T-helper 2 cell treated with Interferon-gamma antibody and Interleukin-4, amounts not matched to agents 5 μg/mL and 100 μg/mL, for 36 hours (primary cell): ENCODE results near the gene SLC2A4RG.
"Not testable (repeated sequence)": the region's sequence is repeated elsewhere in the genome, so short reads cannot be mapped to it uniquely, and the experiment has no call there.

Experiments
- DNase-seq: peaks from one replicate; pipeline ENCODE4 v3.0.0; 2021; ENCODE audit warnings: low spot score
- H3K27ac Mint-ChIP-seq: one replicate; pipeline ENCODE4 v1.8.0; 2021; ENCODE audit warnings: mild to moderate bottlenecking, mixed read lengths
- H3K27me3 Mint-ChIP-seq: one replicate; pipeline ENCODE4 v1.8.0; 2021; ENCODE audit warnings: low read depth, mixed read lengths
- H3K36me3 Mint-ChIP-seq: one replicate; pipeline ENCODE4 v1.8.0; 2021; ENCODE audit warnings: low read depth, mixed read lengths
- H3K4me1 Mint-ChIP-seq: one replicate; pipeline ENCODE4 v1.8.0; 2021; ENCODE audit warnings: low read depth, mixed read lengths
- H3K4me3 Mint-ChIP-seq: one replicate; pipeline ENCODE4 v1.8.0; 2022; ENCODE audit warnings: mild to moderate bottlenecking, moderate library complexity, mixed read lengths
- H3K9me3 Mint-ChIP-seq: one replicate; pipeline ENCODE4 v1.8.0; 2021; ENCODE audit warnings: mixed read lengths

SLC2A4RG gene

GRCh38 chr20:63774306-63774705 is 34.7 kb downstream of the SLC2A4RG start:
- no peak for DNase-seq
- Mint-ChIP-seq H3K36me3 (no peaks in the 10 kb centered on the region), H3K27me3 (no peaks in the 10 kb centered on the region), H3K9me3 (no peaks in the 10 kb centered on the region), H3K4me3 (no peak overlapping the region), H3K4me1 (no peaks in the 10 kb centered on the region), H3K27ac (no peak overlapping the region)

- no peaks in the 10 kb centered on the region for H3K9me3 Mint-ChIP-seq
- no peaks in the 10 kb centered on the region for H3K36me3 Mint-ChIP-seq
- no peaks in the 10 kb centered on the region for H3K4me1 Mint-ChIP-seq
- H3K4me3 Mint-ChIP-seq: no peak overlapping the region
- no peak overlapping the region for H3K27ac Mint-ChIP-seq
- DNase-seq: no peak
- no peaks in the 10 kb centered on the region for H3K27me3 Mint-ChIP-seq
Measured at GRCh38 chr20:63775096-63775978, 35.8 kb downstream of the SLC2A4RG start.

GRCh38 chr20:63776875-63777274 is 37.3 kb downstream of the SLC2A4RG start:
- H3K4me1 Mint-ChIP-seq, H3K36me3 Mint-ChIP-seq, DNase-seq, H3K9me3 Mint-ChIP-seq, H3K27me3 Mint-ChIP-seq, H3K27ac Mint-ChIP-seq, H3K4me3 Mint-ChIP-seq: not testable (repeated sequence)

- Mint-ChIP-seq H3K27me3 (no peaks in the 10 kb centered on the region), H3K4me3 (no peak overlapping the region), H3K27ac (no peak overlapping the region), H3K4me1 (peaks cover 2% of the 10 kb centered on the region), H3K36me3 (no peaks in the 10 kb centered on the region), H3K9me3 (no peaks in the 10 kb centered on the region)
- no peak for DNase-seq
Measured at GRCh38 chr20:63777614-63778013, 38.0 kb downstream of the SLC2A4RG start.

GRCh38 chr20:63778034-63778752 is 38.6 kb downstream of the SLC2A4RG start:
- H3K27ac Mint-ChIP-seq: no peak overlapping the region
- no peak for DNase-seq
- no peaks in the 10 kb centered on the region for H3K36me3 Mint-ChIP-seq
- H3K9me3 Mint-ChIP-seq: no peaks in the 10 kb centered on the region
- no peaks in the 10 kb centered on the region for H3K27me3 Mint-ChIP-seq
- H3K4me3 Mint-ChIP-seq: no peak overlapping the region
- H3K4me1 Mint-ChIP-seq: peaks cover 2% of the 10 kb centered on the region

GRCh38 chr20:63778857-63779256 is 39.3 kb downstream of the SLC2A4RG start:
- Mint-ChIP-seq H3K9me3 (no peaks in the 10 kb centered on the region), H3K27ac (no peak overlapping the region), H3K27me3 (no peaks in the 10 kb centered on the region), H3K36me3 (no peaks in the 10 kb centered on the region), H3K4me3 (no peak overlapping the region), H3K4me1 (peaks cover 2% of the 10 kb centered on the region)
- DNase-seq: no peak

- H3K27ac Mint-ChIP-seq: no peak overlapping the region
- H3K4me1 Mint-ChIP-seq: peaks cover 6% of the 10 kb centered on the region
- DNase-seq: no peak
- H3K36me3 Mint-ChIP-seq: no peaks in the 10 kb centered on the region
- no peaks in the 10 kb centered on the region for H3K9me3 Mint-ChIP-seq
- no peaks in the 10 kb centered on the region for H3K27me3 Mint-ChIP-seq
- H3K4me3 Mint-ChIP-seq: no peak overlapping the region
Measured at GRCh38 chr20:63781181-63781580, 41.6 kb downstream of the SLC2A4RG start.

- DNase-seq: no peak
- Mint-ChIP-seq H3K36me3 (no peaks in the 10 kb centered on the region), H3K27ac (no peak overlapping the region), H3K4me1 (peaks cover 8% of the 10 kb centered on the region), H3K27me3 (no peaks in the 10 kb centered on the region), H3K4me3 (no peak overlapping the region), H3K9me3 (no peaks in the 10 kb centered on the region)
Measured at GRCh38 chr20:63782051-63782471, 42.5 kb downstream of the SLC2A4RG start.

- no peaks in the 10 kb centered on the region for H3K27me3 Mint-ChIP-seq
- peak overlapping the region; percentile 26 for H3K27ac Mint-ChIP-seq
Measured at GRCh38 chr20:63782521-63782971, 43.0 kb downstream of the SLC2A4RG start.

GRCh38 chr20:63783970-63784369 is 44.4 kb downstream of the SLC2A4RG start:
- H3K36me3 Mint-ChIP-seq: no peaks in the 10 kb centered on the region
- no peak overlapping the region for H3K4me3 Mint-ChIP-seq
- H3K9me3 Mint-ChIP-seq: no peaks in the 10 kb centered on the region
- H3K27me3 Mint-ChIP-seq: peaks cover 2% of the 10 kb centered on the region
- DNase-seq: no peak
- no peak overlapping the region for H3K27ac Mint-ChIP-seq
- H3K4me1 Mint-ChIP-seq: peaks cover 8% of the 10 kb centered on the region

More at GRCh38 chr20:63782521-63782971, 43.0 kb downstream of the SLC2A4RG start:
- DNase-seq: no peak
- Mint-ChIP-seq H3K36me3 (no peaks in the 10 kb centered on the region), H3K9me3 (no peaks in the 10 kb centered on the region), H3K4me3 (no peak overlapping the region), H3K4me1 (peaks cover 8% of the 10 kb centered on the region)

- H3K27ac Mint-ChIP-seq: no peak overlapping the region
- H3K4me1 Mint-ChIP-seq: peaks cover 8% of the 10 kb centered on the region
Measured at GRCh38 chr20:63785691-63786131, 46.1 kb downstream of the SLC2A4RG start.

GRCh38 chr20:63787302-63787701 is 47.7 kb downstream of the SLC2A4RG start:
- H3K4me3 Mint-ChIP-seq: no peak overlapping the region
- peaks cover 2% of the 10 kb centered on the region for H3K27me3 Mint-ChIP-seq
- no peak for DNase-seq
- peaks cover 8% of the 10 kb centered on the region for H3K4me1 Mint-ChIP-seq
- no peaks in the 10 kb centered on the region for H3K36me3 Mint-ChIP-seq
- no peak overlapping the region for H3K27ac Mint-ChIP-seq
- no peaks in the 10 kb centered on the region for H3K9me3 Mint-ChIP-seq

More at GRCh38 chr20:63785691-63786131, 46.1 kb downstream of the SLC2A4RG start:
- H3K27me3 Mint-ChIP-seq: peaks cover 2% of the 10 kb centered on the region
- no peaks in the 10 kb centered on the region for H3K9me3 Mint-ChIP-seq
- no peak for DNase-seq
- H3K36me3 Mint-ChIP-seq: no peaks in the 10 kb centered on the region
- H3K4me3 Mint-ChIP-seq: no peak overlapping the region

GRCh38 chr20:63787749-63788148 is 48.2 kb downstream of the SLC2A4RG start:
- no peaks in the 10 kb centered on the region for H3K9me3 Mint-ChIP-seq
- H3K27ac Mint-ChIP-seq: no peak overlapping the region
- H3K27me3 Mint-ChIP-seq: peaks cover 2% of the 10 kb centered on the region
- no peak overlapping the region for H3K4me3 Mint-ChIP-seq
- peaks cover 6% of the 10 kb centered on the region for H3K4me1 Mint-ChIP-seq
- H3K36me3 Mint-ChIP-seq: no peaks in the 10 kb centered on the region
- no peak for DNase-seq
